GM12873 (cell line): ENCODE measurements around the gene REEP1.

Experiments used
- CTCF ChIP-seq: IDR thresholded peaks from 2 replicates; pipeline ENCODE4 v1.5.1; 2012; ENCODE audit warnings: low read depth, mild to moderate bottlenecking, moderate library complexity, low read length, control low read depth; ENCODE audit not compliant: insufficient read depth; ENCODE audit errors: missing control alignments

REEP1 gene

GRCh38 chr2:86286516-86286915 is 50.9 kb downstream of the REEP1 start:
- TF ChIP-seq CTCF = no peak

- TF ChIP-seq CTCF = no peak
These were observed 51.4 kb downstream of the REEP1 start for GRCh38 chr2:86285981-86286380.

GRCh38 chr2:86285571-86285970 is 51.9 kb downstream of the REEP1 start:
- TF ChIP-seq CTCF = no peak

- no peak for TF ChIP-seq CTCF
These were observed 52.4 kb downstream of the REEP1 start for GRCh38 chr2:86284987-86285386.

GRCh38 chr2:86284401-86284841 is 53.0 kb downstream of the REEP1 start:
- no peak for TF ChIP-seq CTCF

GRCh38 chr2:86283411-86284030 is 53.9 kb downstream of the REEP1 start:
- no peak for TF ChIP-seq CTCF

- TF ChIP-seq CTCF = no peak
These were observed 56.2 kb downstream of the REEP1 start for GRCh38 chr2:86281066-86281700.
